GM23338 (cell line): Measurements from ENCODE around the gene SNRNP35. TPM values are rescaled to one million over a fixed set of nuclear protein-coding genes. Genes with fewer than 3 reads are reported as not detected.

Experiments
- ATAC-seq: fragments of 200-7000 bp; cut with Tn5 transposase; 3 replicates; pipeline ENCODE4 v1.9.1; 2020
- DNase-seq: peaks from one replicate; pipeline ENCODE4 v3.0.0-alpha.2; 2015; ENCODE audit warnings: low spot score
- H2AFZ ChIP-seq: fragments of 200-600 bp; sonication (generic); 2 replicates; pipeline ENCODE4 v1.8.0; 2016; ENCODE audit warnings: antibody characterized with exemption, mild to moderate bottlenecking, moderate library complexity
- H3F3A ChIP-seq: fragments of 200-600 bp; sonication (generic); replicated peaks from 2 replicates; pipeline ENCODE4 v1.8.0; 2017; ENCODE audit warnings: antibody characterized with exemption, mixed run types, low read depth
- H3K27ac ChIP-seq: fragments of 200-600 bp; sonication (generic); 2 replicates; pipeline ENCODE4 v1.6.1; 2016; ENCODE audit warnings: low read depth
- H3K27me3 ChIP-seq: fragments of 200-600 bp; sonication (generic); 2 replicates; pipeline ENCODE4 v1.8.0; 2016; ENCODE audit warnings: mild to moderate bottlenecking, mixed run types, moderate library complexity; ENCODE audit not compliant: insufficient read depth
- H3K36me3 ChIP-seq: fragments of 200-600 bp; sonication (generic); 2 replicates; pipeline ENCODE4 v1.8.0; 2016; ENCODE audit warnings: mild to moderate bottlenecking; ENCODE audit not compliant: insufficient read depth
- H3K4me1 ChIP-seq: fragments of 200-600 bp; sonication (generic); 2 replicates; pipeline ENCODE4 v1.8.0; 2016; ENCODE audit warnings: mild to moderate bottlenecking, moderate library complexity; ENCODE audit not compliant: insufficient read depth
- H3K4me2 ChIP-seq: fragments of 200-600 bp; sonication (generic); 2 replicates; pipeline ENCODE4 v1.7.1; 2017; ENCODE audit warnings: mixed run types
- H3K4me3 ChIP-seq: fragments of 200-600 bp; sonication (generic); 2 replicates; pipeline ENCODE4 v1.6.1; 2016; ENCODE audit warnings: mixed run types
- H3K79me2 ChIP-seq: fragments of 200-600 bp; sonication (generic); replicated peaks from 2 replicates; pipeline ENCODE4 v1.8.0; 2017; ENCODE audit warnings: mild to moderate bottlenecking; ENCODE audit not compliant: insufficient read depth
- H3K9me2 ChIP-seq: fragments of 200-600 bp; sonication (generic); 2 replicates; pipeline ENCODE4 v1.8.0; 2017; ENCODE audit not compliant: insufficient read depth
- H4K20me1 ChIP-seq: fragments of 200-600 bp; sonication (generic); replicated peaks from 2 replicates; pipeline ENCODE4 v1.8.0; 2017; ENCODE audit warnings: mild to moderate bottlenecking; ENCODE audit not compliant: insufficient read depth
- H3K27ac Mint-ChIP-seq: 2 replicates; pipeline ENCODE4 v1.8.0; 2020; ENCODE audit warnings: inconsistent platforms, mild to moderate bottlenecking, moderate library complexity, mixed read lengths
- H3K27me3 Mint-ChIP-seq: 3 replicates; pipeline ENCODE4 v1.8.0; 2022; ENCODE audit warnings: low read depth, mild to moderate bottlenecking, moderate library complexity, mixed read lengths, inconsistent platforms; ENCODE audit not compliant: insufficient read depth, poor library complexity
- H3K36me3 Mint-ChIP-seq: 3 replicates; pipeline ENCODE4 v1.8.0; 2021; ENCODE audit warnings: low read depth, mild to moderate bottlenecking, inconsistent platforms, moderate library complexity, mixed read lengths
- H3K4me1 Mint-ChIP-seq: 3 replicates; pipeline ENCODE4 v1.8.0; 2020; ENCODE audit warnings: mild to moderate bottlenecking, inconsistent platforms, mixed read lengths
- H3K4me3 Mint-ChIP-seq: 3 replicates; pipeline ENCODE4 v1.8.0; 2021; ENCODE audit warnings: moderate library complexity, mild to moderate bottlenecking, inconsistent platforms, mixed read lengths
- H3K9me3 Mint-ChIP-seq: 3 replicates; pipeline ENCODE4 v1.8.0; 2020; ENCODE audit warnings: moderate library complexity, mild to moderate bottlenecking, inconsistent platforms, mixed read lengths
- CREB1 ChIP-seq: fragments of 250-450 bp; sonication (Bioruptor Pico); IDR thresholded peaks from 2 replicates; pipeline ENCODE4 v1.5.0; 2020; ENCODE audit warnings: low read depth, mild to moderate bottlenecking, moderate library complexity
- POLR2AphosphoS5 ChIP-seq: IDR thresholded peaks from 2 replicates; pipeline ENCODE4 v1.6.1; 2016; ENCODE audit warnings: antibody characterized with exemption, low read depth
- ZNF331 ChIP-seq: fragments of 250-450 bp; sonication (Bioruptor Pico); IDR thresholded peaks from 2 replicates; pipeline ENCODE4 v1.5.0; 2020; ENCODE audit warnings: low read depth, mild to moderate bottlenecking, moderate library complexity
- ZNF462 ChIP-seq: fragments of 250-450 bp; sonication (Bioruptor Pico); IDR thresholded peaks from 2 replicates; pipeline ENCODE4 v1.5.0; 2020; ENCODE audit warnings: mild to moderate bottlenecking, moderate library complexity
- polyA plus RNA-seq: library from polyadenylated mRNA; unstranded; fragments of >200 nt; fragmentation: Nextera tagmentation; extraction: Ambion mirVana; gene quantifications from 2 replicates; pipeline ENCODE4 v1.2.1, GENCODE V29; 2016
- total RNA-seq: library from RNA; depleted of rRNA; stranded (reverse); fragments of >200 nt; shearing (Covaris generic); gene quantifications from 2 replicates; pipeline ENCODE4 v1.2.3, GENCODE V29; 2014

SNRNP35 gene
- total and polyA plus RNA-seq, 2 experiments from 2014 or later = 8.4 to 38.4 TPM

- no peak for TF ChIP-seq ZNF462 (CRISPR knock-in tag)
These were observed 24.9 kb downstream of the SNRNP35 start (continued) for GRCh38 chr12:123482876-123483275.

DNA sequence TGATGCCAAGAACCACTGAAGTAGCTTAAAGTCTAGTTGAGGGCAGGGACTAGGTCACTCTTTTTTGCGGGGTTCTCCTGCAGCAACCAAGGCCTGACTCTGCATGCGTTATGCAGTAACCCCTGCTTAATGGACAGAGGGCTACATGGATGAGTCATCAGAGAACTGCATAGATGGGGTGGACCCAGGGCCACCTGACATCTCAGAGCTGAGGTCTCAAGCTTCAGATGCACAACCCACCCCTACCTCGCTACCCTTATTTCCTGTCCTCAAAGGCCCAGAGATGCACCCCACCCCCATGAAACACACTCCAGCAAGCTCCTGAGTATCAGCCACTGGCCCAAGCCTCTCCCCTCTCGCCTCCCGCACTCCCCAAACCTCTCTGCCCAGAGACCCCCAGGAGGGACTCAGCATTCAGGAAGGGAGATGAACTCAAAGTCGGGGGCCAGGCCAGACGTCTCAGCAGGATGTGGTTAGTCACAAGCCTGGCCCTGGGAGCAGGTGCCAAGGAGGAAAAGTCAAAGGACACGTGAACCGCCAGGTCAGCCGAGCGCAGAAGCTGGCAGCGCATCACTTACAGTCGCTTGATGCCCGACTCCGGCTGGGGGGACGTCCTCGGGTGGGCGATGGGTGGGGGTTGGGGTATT lies 25.8 kb downstream of the SNRNP35 start:
- H3K4me3 ChIP-seq = no peak overlapping the region
- H3K9me2 ChIP-seq = no peaks in the 10 kb centered on the region
- Mint-ChIP-seq H3K4me3 (no peak overlapping the region), H3K27ac (no peak overlapping the region), H3K36me3 (no peaks in the 10 kb centered on the region; the same call in 2 of the 3 replicates), H3K9me3 (no peaks in the 10 kb centered on the region; the same call in 2 of the 3 replicates), H3K27me3 (peaks cover 20% of the 10 kb centered on the region), H3K4me1 (peaks cover 5% of the 10 kb centered on the region)
- TF ChIP-seq CREB1 (CRISPR knock-in tag) (no peak), POLR2AphosphoS5 (no peak), ZNF331 (no peak), ZNF462 (CRISPR knock-in tag) (no peak)
- no peaks in the 10 kb centered on the region for H3K79me2 ChIP-seq
- H3K27me3 ChIP-seq = no peaks in the 10 kb centered on the region
- H3K36me3 ChIP-seq = no peaks in the 10 kb centered on the region
- H3K4me1 ChIP-seq = no peaks in the 10 kb centered on the region
- H4K20me1 ChIP-seq = no peaks in the 10 kb centered on the region
- DNase-seq (no peak), ATAC-seq (no peak)
- no peak overlapping the region for H3K4me2 ChIP-seq
- H2AFZ ChIP-seq = no peak overlapping the region
- H3K27ac ChIP-seq = no peak overlapping the region
- H3F3A ChIP-seq = no peaks in the 10 kb centered on the region
